Right atrium auricular region (tissue), 2 donors: ENCODE results near the gene TNS1. TPM values are rescaled to one million over a fixed set of nuclear protein-coding genes. Genes with fewer than 3 reads are reported as not detected.

Experiments
- DNase-seq: peaks from one replicate; pipeline ENCODE4 v3.0.0-alpha.2; 2019; ENCODE audit warnings: low spot score
- H3K27ac ChIP-seq, 2 donors: fragments of 200-600 bp; sonication (generic); 1 replicate in 1 of 2; 2 replicates in 1 of 2; pipeline ENCODE4 v1.5.1; 2016 to 2019
- H3K27me3 ChIP-seq, 2 donors: fragments of 200-600 bp; sonication (generic); one replicate each; pipeline versions ENCODE4 v1.5.1 to v1.6.0; 2017 to 2019
- H3K36me3 ChIP-seq: fragments of 200-600 bp; sonication (generic); one replicate; pipeline ENCODE4 v1.5.1; 2016
- H3K4me1 ChIP-seq, 2 donors: fragments of 200-600 bp; sonication (generic); one replicate each; pipeline versions ENCODE4 v1.5.1 to v1.6.0; 2017 to 2019
- H3K4me3 ChIP-seq, 2 donors: fragments of 200-600 bp; sonication (generic); 1 replicate in 1 of 2; 2 replicates in 1 of 2; pipeline ENCODE4 v1.5.1; 2017 to 2019; ENCODE audit warnings: mild to moderate bottlenecking in 1 of 2, moderate library complexity in 1 of 2
- H3K9me3 ChIP-seq, 2 donors: fragments of 200-600 bp; sonication (generic); one replicate each; pipeline ENCODE4 v1.5.1; 2019
- CTCF ChIP-seq, 2 donors: fragments of 200-600 bp; sonication (generic); IDR thresholded peaks; one replicate each; pipeline ENCODE4 v1.5.1; 2019; ENCODE audit warnings: antibody characterized with exemption in 2 of 2
- total RNA-seq, 2 donors: library from RNA; depleted of rRNA; stranded (reverse); fragments of >200 nt; gene quantifications; one replicate each; pipeline ENCODE4 v1.1.0, GENCODE V29; 2016

The TNS1 gene
- total RNA-seq, 2 donors from 2014 or later, result 393 to 720 TPM

- Histone ChIP-seq H3K36me3 (no peaks in the 10 kb centered on the region), H3K4me1 (peaks cover 0 to 65% of the 10 kb centered on the region in 2 donors), H3K27me3 (no peaks in the 10 kb centered on the region), H3K4me3 (no peak overlapping the region), H3K27ac (peak overlapping the region; percentile 22 to 87), H3K9me3 (no peaks in the 10 kb centered on the region)
- TF ChIP-seq CTCF (IDR thresholded peaks at IDR 0.05), result no peak
- DNase-seq, result no peak
Observed at GRCh38 chr2:217960351-217960750, 42.4 kb downstream of the TNS1 start.

- no peaks in the 10 kb centered on the region for H3K27me3 ChIP-seq
- H3K4me3 ChIP-seq, result no peak overlapping the region
- no peaks in the 10 kb centered on the region for H3K36me3 ChIP-seq
- no peak for TF ChIP-seq CTCF (IDR thresholded peaks at IDR 0.05)
- H3K27ac ChIP-seq, result peak overlapping the region; percentile 22 to 87
- peaks cover 0 to 65% of the 10 kb centered on the region in 2 donors for H3K4me1 ChIP-seq
- H3K9me3 ChIP-seq, result no peaks in the 10 kb centered on the region
- DNase-seq, result no peak
Observed at GRCh38 chr2:217959723-217960122, 43.1 kb downstream of the TNS1 start.

- H3K36me3 ChIP-seq, result no peaks in the 10 kb centered on the region
- H3K4me3 ChIP-seq, result no peak overlapping the region
- no peaks in the 10 kb centered on the region for H3K9me3 ChIP-seq
- H3K4me1 ChIP-seq, result peaks cover 0 to 65% of the 10 kb centered on the region in 2 donors
- H3K27ac ChIP-seq, result peak overlapping the region in 1 of 2 donors; percentile 87
- no peak for TF ChIP-seq CTCF (IDR thresholded peaks at IDR 0.05)
- H3K27me3 ChIP-seq, result no peaks in the 10 kb centered on the region
- DNase-seq, result no peak
Observed at GRCh38 chr2:217958884-217959225, 43.9 kb downstream of the TNS1 start.

- H3K27ac ChIP-seq, result peak overlapping the region in 1 of 2 donors; percentile 87
- H3K36me3 ChIP-seq, result no peaks in the 10 kb centered on the region
- TF ChIP-seq CTCF (IDR thresholded peaks at IDR 0.05), result no peak
- H3K4me1 ChIP-seq, result peaks cover 0 to 66% of the 10 kb centered on the region in 2 donors
- no peak for DNase-seq
- no peaks in the 10 kb centered on the region for H3K27me3 ChIP-seq
- no peaks in the 10 kb centered on the region for H3K9me3 ChIP-seq
- no peak overlapping the region for H3K4me3 ChIP-seq
Observed at GRCh38 chr2:217958206-217958883, 44.5 kb downstream of the TNS1 start.

- Histone ChIP-seq H3K4me1 (peaks cover 0 to 82% of the 10 kb centered on the region in 2 donors), H3K4me3 (peak overlapping the region in 1 of 2 donors; percentile 5)
- DNase-seq, result no peak
Observed at GRCh38 chr2:217956586-217957457, 46.0 kb downstream of the TNS1 start.

More at GRCh38 chr2:217956586-217957457, 46.0 kb downstream of the TNS1 start:
- peak overlapping the region; percentile 74 to 87 for H3K27ac ChIP-seq
- H3K27me3 ChIP-seq, result no peaks in the 10 kb centered on the region
- TF ChIP-seq CTCF (IDR thresholded peaks at IDR 0.05), result no peak
- no peaks in the 10 kb centered on the region for H3K9me3 ChIP-seq
- H3K36me3 ChIP-seq, result no peaks in the 10 kb centered on the region
